Hepatocyte (in vitro differentiated cells): ENCODE data around the gene PLCD1. TPM values are rescaled to one million over a fixed set of nuclear protein-coding genes. Genes with fewer than 3 reads are reported as not detected.

Experiments used
- DNase-seq: peaks from one replicate; pipeline ENCODE4 v3.0.0-alpha.2; 2016; ENCODE audit warnings: low spot score
- H2AFZ ChIP-seq: fragments of 200-600 bp; sonication (generic); 2 replicates; pipeline ENCODE4 v1.6.0; 2016; ENCODE audit warnings: antibody characterized with exemption, mild to moderate bottlenecking
- H3K27ac ChIP-seq: fragments of 200-600 bp; sonication (generic); 2 replicates; pipeline ENCODE4 v1.5.1; 2016; ENCODE audit warnings: mild to moderate bottlenecking
- H3K27me3 ChIP-seq: fragments of 200-600 bp; sonication (generic); 2 replicates; pipeline ENCODE4 v1.6.1; 2016
- H3K36me3 ChIP-seq: fragments of 200-600 bp; sonication (generic); replicated peaks from 2 replicates; pipeline ENCODE4 v1.5.1; 2016; ENCODE audit warnings: low read depth; ENCODE audit not compliant: insufficient read depth
- H3K4me1 ChIP-seq: fragments of 200-600 bp; sonication (generic); 2 replicates; pipeline ENCODE4 v1.5.1; 2016; ENCODE audit warnings: mild to moderate bottlenecking, moderate library complexity; ENCODE audit not compliant: insufficient read depth
- H3K4me2 ChIP-seq: fragments of 200-600 bp; sonication (generic); 2 replicates; pipeline ENCODE4 v1.6.0; 2016
- H3K4me3 ChIP-seq: fragments of 200-600 bp; sonication (generic); 2 replicates; pipeline ENCODE4 v1.5.1; 2016; ENCODE audit warnings: mild to moderate bottlenecking
- H3K79me2 ChIP-seq: fragments of 200-600 bp; sonication (generic); 2 replicates; pipeline ENCODE4 v1.6.0; 2017; ENCODE audit warnings: mild to moderate bottlenecking
- H3K9me2 ChIP-seq: fragments of 200-600 bp; sonication (generic); replicated peaks from 2 replicates; pipeline ENCODE4 v1.6.0; 2017; ENCODE audit warnings: mild to moderate bottlenecking; ENCODE audit not compliant: insufficient read depth
- H3K9me3 ChIP-seq: fragments of 200-600 bp; sonication (generic); 2 replicates; pipeline ENCODE4 v1.5.1; 2016; ENCODE audit warnings: low read depth, mild to moderate bottlenecking
- H4K20me1 ChIP-seq: fragments of 200-600 bp; sonication (generic); 2 replicates; pipeline ENCODE4 v1.6.0; 2016; ENCODE audit warnings: mild to moderate bottlenecking; ENCODE audit not compliant: insufficient read depth, poor library complexity, severe bottlenecking
- CTCF ChIP-seq: fragments of 200-600 bp; sonication (generic); IDR thresholded peaks from 2 replicates; pipeline ENCODE4 v1.5.1; 2016; ENCODE audit warnings: antibody characterized with exemption, mild to moderate bottlenecking; ENCODE audit not compliant: poor library complexity
- EZH2 ChIP-seq: fragments of 200-600 bp; sonication (generic); IDR thresholded peaks from 2 replicates; pipeline ENCODE4 v1.6.1; 2016; ENCODE audit warnings: antibody characterized with exemption, mild to moderate bottlenecking, borderline replicate concordance
- EZH2phosphoT487 ChIP-seq: fragments of 200-600 bp; sonication (generic); IDR thresholded peaks from one replicate; pipeline ENCODE4 v1.6.1; 2018; ENCODE audit warnings: antibody characterized with exemption, mild to moderate bottlenecking, low read depth, moderate library complexity; ENCODE audit not compliant: unreplicated experiment, severe bottlenecking
- WGBS: methylation state at CpG from one replicate; pipeline ENCODE4 v1.1.6; 2016; ENCODE audit warnings: low lambda C conversion rate; ENCODE audit errors: missing lambda C conversion rate; 5-methylcytosine and 5-hydroxymethylcytosine counted together
- polyA plus RNA-seq: library from polyadenylated mRNA; unstranded; fragments of >200 nt; fragmentation: Nextera tagmentation; extraction: Ambion mirVana; gene quantifications from 2 replicates; pipeline ENCODE4 v1.2.1, GENCODE V29; 2016
- total RNA-seq: library from RNA; depleted of rRNA; stranded (reverse); fragments of >200 nt; gene quantifications from 2 replicates; pipeline ENCODE4 v1.2.3, GENCODE V29; 2014

Gene PLCD1
- total and polyA plus RNA-seq, 2 experiments from 2014 or later: 21.7 to 22.6 TPM

- peaks cover 39% of the 10 kb centered on the region for H3K4me1 ChIP-seq
- H3K36me3 ChIP-seq: no peaks in the 10 kb centered on the region
- H3K27me3 ChIP-seq: no peaks in the 10 kb centered on the region
- TF ChIP-seq EZH2phosphoT487 (no peak), EZH2 (no peak), CTCF (no peak)
- 96% methylated on average over 6 of the region's 6 CpGs for WGBS
- H3K27ac ChIP-seq: no peak overlapping the region
- no peak overlapping the region for H3K4me2 ChIP-seq
- H3K4me3 ChIP-seq: no peak overlapping the region
- DNase-seq: no peak
- no peaks in the 10 kb centered on the region for H3K79me2 ChIP-seq
- no peaks in the 10 kb centered on the region for H3K9me3 ChIP-seq
- no peaks in the 10 kb centered on the region for H3K9me2 ChIP-seq
- H4K20me1 ChIP-seq: no peaks in the 10 kb centered on the region
- H2AFZ ChIP-seq: no peak overlapping the region
Observed at GRCh38 chr3:38000965-38001455, 28.4 kb downstream of the PLCD1 start.

GRCh38 chr3:38000242-38000916 is 29.1 kb downstream of the PLCD1 start:
- Histone ChIP-seq H2AFZ (no peak overlapping the region), H3K27me3 (no peaks in the 10 kb centered on the region)
- DNase-seq: no peak

GRCh38 chr3:37999836-38000235 is 29.6 kb downstream of the PLCD1 start:
- Histone ChIP-seq H3K4me1 (peaks cover 35% of the 10 kb centered on the region), H3K27ac (no peak overlapping the region), H2AFZ (no peak overlapping the region), H3K36me3 (no peaks in the 10 kb centered on the region), H3K79me2 (peaks cover 5% of the 10 kb centered on the region), H3K27me3 (no peaks in the 10 kb centered on the region), H4K20me1 (no peaks in the 10 kb centered on the region), H3K4me3 (no peak overlapping the region), H3K4me2 (no peak overlapping the region), H3K9me3 (no peaks in the 10 kb centered on the region), H3K9me2 (no peaks in the 10 kb centered on the region)
- TF ChIP-seq CTCF: no peak
- TF ChIP-seq EZH2: no peak
- no peak for TF ChIP-seq EZH2phosphoT487
- DNase-seq: no peak
- WGBS: 93% methylated on average over 6 of the region's 6 CpGs

More at GRCh38 chr3:38000242-38000916, 29.1 kb downstream of the PLCD1 start:
- Histone ChIP-seq H3K4me2 (no peak overlapping the region), H3K4me3 (no peak overlapping the region), H3K9me3 (no peaks in the 10 kb centered on the region), H4K20me1 (no peaks in the 10 kb centered on the region), H3K27ac (no peak overlapping the region), H3K4me1 (peaks cover 38% of the 10 kb centered on the region), H3K36me3 (no peaks in the 10 kb centered on the region), H3K9me2 (no peaks in the 10 kb centered on the region), H3K79me2 (no peaks in the 10 kb centered on the region)
- WGBS: 97% methylated on average over 5 of the region's 6 CpGs
- TF ChIP-seq EZH2phosphoT487: no peak
- no peak for TF ChIP-seq CTCF
- TF ChIP-seq EZH2: no peak
